Immature natural killer cell (primary cell): Measurements from ENCODE around the gene PRAMEF12. TPM values are rescaled to one million over a fixed set of nuclear protein-coding genes. Genes with fewer than 3 reads are reported as not detected.
"Not testable (repeated sequence)": the region's sequence is repeated elsewhere in the genome, so short reads cannot be mapped to it uniquely, and the experiment has no call there.

ENCODE experiments used
- DNase-seq, 3 donors: peaks; one replicate each; pipeline ENCODE4 v3.0.0; 2022; ENCODE audit warnings: mixed read lengths in 1 of 3
- H3K27ac Mint-ChIP-seq, 6 donors: one replicate each; pipeline ENCODE4 v1.8.0; 2020; ENCODE audit warnings: mixed read lengths in 6 of 6, mild to moderate bottlenecking in 5 of 6, inconsistent platforms in 4 of 6, moderate library complexity in 3 of 6
- H3K27me3 Mint-ChIP-seq, 3 donors: one replicate each; pipeline ENCODE4 v1.8.0; 2020 to 2021; ENCODE audit warnings: low read depth in 3 of 3, mild to moderate bottlenecking in 3 of 3, mixed read lengths in 3 of 3, moderate library complexity in 3 of 3, inconsistent platforms in 1 of 3
- H3K36me3 Mint-ChIP-seq, 3 donors: one replicate each; pipeline ENCODE4 v1.8.0; 2020; ENCODE audit warnings: mixed read lengths in 3 of 3, inconsistent platforms in 2 of 3, mild to moderate bottlenecking in 2 of 3
- H3K4me1 Mint-ChIP-seq, 2 donors: one replicate each; pipeline ENCODE4 v1.8.0; 2020; ENCODE audit warnings: inconsistent platforms in 2 of 2, mild to moderate bottlenecking in 2 of 2, mixed read lengths in 2 of 2, moderate library complexity in 1 of 2
- H3K4me3 Mint-ChIP-seq, 5 donors: one replicate each; pipeline ENCODE4 v1.8.0; 2020; ENCODE audit warnings: mild to moderate bottlenecking in 5 of 5, mixed read lengths in 5 of 5, inconsistent platforms in 3 of 5, moderate library complexity in 3 of 5
- H3K9me3 Mint-ChIP-seq, 6 donors: one replicate each; pipeline ENCODE4 v1.8.0; 2020; ENCODE audit warnings: mild to moderate bottlenecking in 6 of 6, mixed read lengths in 6 of 6, inconsistent platforms in 4 of 6, moderate library complexity in 3 of 6
- polyA plus RNA-seq, 3 donors: library from polyadenylated mRNA; unstranded; fragments of 300-500 nt; fragmentation: Illumina TruSeq; gene quantifications; one replicate each; pipeline ENCODE4 v1.2.3, GENCODE V29; 2021

PRAMEF12 gene
- not detected for polyA plus RNA-seq

DNA sequence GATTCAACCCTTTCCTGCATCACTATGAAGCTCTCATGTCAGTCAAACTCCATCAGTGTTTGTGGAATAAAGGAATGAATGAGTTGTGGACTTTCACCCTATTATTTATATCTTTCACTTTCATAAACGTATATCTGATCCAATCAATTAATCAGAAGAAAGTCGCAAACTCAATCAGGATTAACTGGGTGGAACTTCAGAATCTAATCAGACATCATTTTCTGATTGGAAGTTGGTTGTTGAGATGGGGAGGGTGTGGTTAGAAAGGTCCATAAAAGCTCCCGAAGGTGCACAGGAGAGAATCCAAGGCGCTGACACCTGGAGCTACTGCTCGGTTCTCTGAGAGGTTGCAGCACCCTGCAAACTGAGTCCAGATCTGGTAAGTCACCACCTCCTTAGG, at the start of gene PRAMEF12:
Gene PRAMEF12 (plus strand): TSS at position 301 of the 400 bp plus-strand sequence. CDS start 1,130 bp downstream, outside the sequence.
- DNase-seq = no peak
- peaks cover 3 to 8% (median 5%) of the 10 kb centered on the region in 3 donors for H3K27me3 Mint-ChIP-seq
- no peaks in the 10 kb centered on the region for H3K4me1 Mint-ChIP-seq
- no peaks in the 10 kb centered on the region for H3K9me3 Mint-ChIP-seq
- H3K36me3 Mint-ChIP-seq = no peaks in the 10 kb centered on the region
- no peak within 1 kb of the TSS for H3K27ac Mint-ChIP-seq
- H3K4me3 Mint-ChIP-seq = no peak within 1 kb of the TSS

- no peaks in the 10 kb centered on the region for H3K4me1 Mint-ChIP-seq
- no peak for DNase-seq
- H3K9me3 Mint-ChIP-seq = peaks cover 5 to 23% (median 15%) of the 10 kb centered on the region in 6 donors
- no peak overlapping the region for H3K27ac Mint-ChIP-seq
- H3K27me3 Mint-ChIP-seq = peaks cover 4 to 40% (median 13%) of the 10 kb centered on the region in 3 donors
- no peaks in the 10 kb centered on the region for H3K36me3 Mint-ChIP-seq
- H3K4me3 Mint-ChIP-seq = no peak overlapping the region
Observed at GRCh38 chr1:12728391-12728790, 45.1 kb upstream of the PRAMEF12 start.

GRCh38 chr1:12730156-12730555, 43.4 kb upstream of the PRAMEF12 start:
- Mint-ChIP-seq H3K36me3 (no peaks in the 10 kb centered on the region), H3K27me3 (peaks cover 6 to 47% (median 13%) of the 10 kb centered on the region in 3 donors), H3K9me3 (peaks cover 6 to 23% (median 18%) of the 10 kb centered on the region in 6 donors), H3K4me3 (no peak overlapping the region), H3K27ac (no peak overlapping the region), H3K4me1 (no peaks in the 10 kb centered on the region)
- no peak for DNase-seq

DNA sequence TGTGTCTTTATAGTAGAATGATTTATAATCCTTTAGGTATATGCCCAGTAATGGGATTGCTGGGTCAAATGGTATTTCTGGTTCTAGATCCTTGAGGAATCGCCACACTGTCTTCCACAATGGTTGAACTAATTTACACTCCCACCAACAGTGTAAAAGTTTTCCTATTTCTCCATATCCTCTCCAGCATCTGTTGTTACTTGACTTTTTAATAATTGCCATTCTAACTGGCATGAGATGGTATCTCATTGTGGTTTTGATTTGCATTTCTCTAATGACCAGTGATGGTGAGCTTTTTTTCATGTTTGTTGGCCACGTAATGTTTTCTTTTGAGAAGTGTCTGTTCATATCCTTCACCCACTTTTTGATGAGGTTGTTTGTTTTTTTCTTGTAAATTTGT, 42.5 kb upstream of the PRAMEF12 start:
- not testable (repeated sequence) for H3K4me1 Mint-ChIP-seq, H3K36me3 Mint-ChIP-seq, H3K27ac Mint-ChIP-seq, H3K4me3 Mint-ChIP-seq, DNase-seq
- Mint-ChIP-seq H3K9me3 (peaks cover 9 to 28% (median 20%) of the 10 kb centered on the region in 6 donors), H3K27me3 (peaks cover 8 to 47% (median 15%) of the 10 kb centered on the region in 3 donors)

DNA sequence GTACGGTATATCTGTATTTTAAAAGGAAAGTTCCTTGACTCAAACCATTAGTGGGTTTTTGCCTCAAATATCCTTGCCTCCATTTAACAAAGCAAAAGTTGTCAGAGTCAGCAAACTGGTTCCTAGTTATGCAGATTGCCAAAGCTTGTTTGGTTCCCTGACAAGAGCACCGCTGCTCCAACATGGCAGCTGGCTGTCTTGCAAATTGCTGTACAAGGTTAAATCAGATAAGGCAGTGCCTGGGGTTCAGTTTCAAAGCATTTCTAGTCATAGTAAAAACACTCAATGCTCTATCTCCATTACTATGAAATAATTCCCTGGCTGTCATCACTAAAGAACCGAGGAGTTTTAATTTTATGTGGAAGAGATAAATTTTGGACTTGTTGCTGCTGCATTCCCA, 38.9 kb upstream of the PRAMEF12 start:
- DNase-seq = no peak
- Mint-ChIP-seq H3K9me3 (peaks cover 12 to 40% (median 23%) of the 10 kb centered on the region in 6 donors), H3K27me3 (peaks cover 11 to 50% (median 31%) of the 10 kb centered on the region in 3 donors), H3K4me3 (no peak overlapping the region), H3K4me1 (no peaks in the 10 kb centered on the region), H3K36me3 (peaks cover 0 to 3% (median 0%) of the 10 kb centered on the region in 3 donors), H3K27ac (no peak overlapping the region)

- Mint-ChIP-seq H3K27me3 (peaks cover 7 to 23% (median 19%) of the 10 kb centered on the region in 3 donors), H3K4me1 (no peaks in the 10 kb centered on the region), H3K36me3 (peaks cover 0 to 3% (median 0%) of the 10 kb centered on the region in 3 donors), H3K9me3 (peaks cover 2 to 17% (median 5%) of the 10 kb centered on the region in 6 donors), H3K4me3 (no peak overlapping the region), H3K27ac (no peak overlapping the region)
- no peak for DNase-seq
Observed at GRCh38 chr1:12738934-12739333, 34.6 kb upstream of the PRAMEF12 start.

DNA sequence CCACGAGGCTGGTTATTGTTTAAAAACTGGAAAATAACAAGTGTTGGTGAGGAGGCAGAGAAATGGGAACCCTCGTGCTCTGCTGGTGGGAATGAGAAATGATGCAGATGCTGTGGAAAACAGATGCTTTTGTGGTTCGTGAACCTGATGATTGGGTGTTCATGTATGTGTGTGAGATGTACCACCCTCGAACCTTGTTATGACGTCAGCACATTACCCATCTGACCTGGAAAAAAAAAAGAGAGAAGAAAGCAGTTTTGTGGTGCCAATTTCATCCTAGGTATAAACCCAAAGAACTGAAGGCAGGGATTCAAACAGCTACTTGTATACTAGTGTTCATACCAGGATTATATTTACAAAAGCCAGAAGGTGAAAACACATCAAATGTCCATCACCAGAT, 33.9 kb upstream of the PRAMEF12 start:
- Mint-ChIP-seq H3K36me3 (peaks cover 0 to 3% (median 0%) of the 10 kb centered on the region in 3 donors), H3K27me3 (peaks cover 7 to 23% (median 22%) of the 10 kb centered on the region in 3 donors), H3K27ac (no peak overlapping the region), H3K9me3 (peaks cover 2 to 17% (median 5%) of the 10 kb centered on the region in 6 donors), H3K4me1 (no peaks in the 10 kb centered on the region), H3K4me3 (no peak overlapping the region)
- DNase-seq = no peak

- H3K4me3 Mint-ChIP-seq = no peak overlapping the region
- H3K27me3 Mint-ChIP-seq = peaks cover 4 to 25% (median 25%) of the 10 kb centered on the region in 3 donors
- DNase-seq = no peak
- H3K4me1 Mint-ChIP-seq = peaks cover 0 to 4% of the 10 kb centered on the region in 2 donors
- H3K27ac Mint-ChIP-seq = no peak overlapping the region
- H3K36me3 Mint-ChIP-seq = no peaks in the 10 kb centered on the region
- H3K9me3 Mint-ChIP-seq = peaks cover 0 to 4% (median 1%) of the 10 kb centered on the region in 6 donors
Observed at GRCh38 chr1:12741946-12742345, 31.6 kb upstream of the PRAMEF12 start.

DNA sequence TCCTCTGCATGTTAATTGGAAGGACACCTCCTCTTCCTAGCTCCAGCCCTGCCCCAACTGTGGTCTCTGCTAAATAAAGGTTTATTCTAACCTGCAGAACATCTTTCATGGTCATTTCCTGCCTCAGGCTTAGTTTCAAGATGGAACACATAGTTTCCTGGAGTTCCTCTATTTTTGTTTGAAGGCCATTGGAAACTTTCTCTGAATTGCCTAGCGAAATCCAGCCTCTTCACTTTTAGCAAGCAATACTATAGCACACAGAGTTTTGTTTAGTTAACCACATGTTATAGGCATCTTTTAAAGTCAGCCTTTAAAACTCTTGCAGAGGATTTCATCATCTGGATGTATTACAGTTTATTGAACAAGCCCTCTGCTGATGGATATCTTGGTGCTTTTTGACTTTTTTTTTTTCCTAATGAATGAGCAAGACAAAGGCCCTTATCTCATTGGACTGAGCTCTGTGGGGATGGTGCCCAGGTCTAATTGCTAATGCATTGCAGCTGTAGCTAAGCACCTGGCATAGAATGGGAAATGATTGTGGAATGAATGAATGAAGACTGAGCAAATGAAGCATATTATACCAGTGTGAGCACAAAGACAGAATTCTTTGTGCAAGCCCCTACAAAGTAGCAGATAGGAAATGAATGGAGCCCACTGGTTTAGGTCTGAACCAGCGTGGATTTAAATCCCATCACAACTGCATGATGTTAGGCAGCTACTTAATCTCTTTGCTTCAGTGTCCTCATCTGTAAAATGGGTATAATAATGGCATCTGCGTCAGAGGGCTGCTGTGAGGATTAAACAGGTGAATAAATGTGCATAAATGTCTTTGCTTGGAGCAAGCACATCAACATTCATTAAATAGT, 28.2 kb upstream of the PRAMEF12 start:
- Mint-ChIP-seq H3K4me3 (no peak overlapping the region), H3K27me3 (peaks cover 7 to 26% (median 17%) of the 10 kb centered on the region in 3 donors), H3K4me1 (peaks cover 0 to 4% of the 10 kb centered on the region in 2 donors), H3K9me3 (peaks cover 11 to 35% (median 29%) of the 10 kb centered on the region in 6 donors), H3K36me3 (peaks cover 7 to 11% (median 10%) of the 10 kb centered on the region in 3 donors), H3K27ac (no peak overlapping the region)
- DNase-seq = no peak

GRCh38 chr1:12745992-12746323, 27.6 kb upstream of the PRAMEF12 start, which contains the start of gene CFAP107:
CFAP107 (plus strand) TSS chr1:12746200; CDS start chr1:12746431, 231 bp downstream.
- H3K27me3 Mint-ChIP-seq = peaks cover 7 to 28% (median 17%) of the 10 kb centered on the region in 3 donors
- peaks cover 12 to 38% (median 33%) of the 10 kb centered on the region in 6 donors for H3K9me3 Mint-ChIP-seq
- no peak for DNase-seq
- H3K4me3 Mint-ChIP-seq = no peak within 1 kb of the TSS
- peaks cover 7 to 13% (median 10%) of the 10 kb centered on the region in 3 donors for H3K36me3 Mint-ChIP-seq
- H3K4me1 Mint-ChIP-seq = peaks cover 0 to 4% of the 10 kb centered on the region in 2 donors
- no peak within 1 kb of the TSS for H3K27ac Mint-ChIP-seq

DNA sequence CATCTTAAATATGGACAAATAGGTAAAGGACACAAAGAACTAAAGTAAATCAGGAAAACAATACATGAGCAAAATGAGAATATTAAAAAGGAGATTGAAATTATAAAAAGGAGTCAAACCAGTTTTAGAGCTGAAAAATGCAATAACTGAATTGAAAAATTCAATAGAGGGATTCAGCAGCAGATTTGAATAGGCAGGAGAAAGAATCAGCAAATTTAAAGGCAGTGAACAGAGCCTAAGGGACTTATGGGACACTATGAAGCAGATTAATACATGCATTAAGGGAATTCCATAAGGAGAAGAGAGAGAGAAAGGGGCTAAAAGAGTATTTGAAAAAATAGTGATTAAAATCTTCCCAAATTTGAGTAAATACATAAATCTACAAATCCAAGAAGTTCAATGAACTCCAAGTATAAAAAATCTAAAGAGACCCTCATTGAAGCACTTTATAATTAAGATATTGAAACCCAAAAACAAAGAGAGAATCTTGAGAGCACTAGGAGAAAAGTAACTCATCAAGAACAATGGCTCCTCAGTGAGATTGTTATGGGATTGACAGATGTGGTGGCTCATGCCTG, 24.7 kb upstream of the PRAMEF12 start:
- Mint-ChIP-seq H3K27ac (no peak overlapping the region), H3K36me3 (peaks cover 7 to 13% (median 10%) of the 10 kb centered on the region in 3 donors), H3K4me3 (no peak overlapping the region), H3K9me3 (peaks cover 12 to 38% (median 33%) of the 10 kb centered on the region in 6 donors), H3K27me3 (peaks cover 7 to 32% (median 15%) of the 10 kb centered on the region in 3 donors), H3K4me1 (peaks cover 0 to 4% of the 10 kb centered on the region in 2 donors)
- no peak for DNase-seq

GRCh38 chr1:12754738-12755137, 18.8 kb upstream of the PRAMEF12 start:
- Mint-ChIP-seq H3K36me3 (peaks cover 0 to 3% (median 0%) of the 10 kb centered on the region in 3 donors), H3K4me3 (no peak overlapping the region), H3K27me3 (peaks cover 4 to 14% (median 6%) of the 10 kb centered on the region in 3 donors), H3K27ac (no peak overlapping the region), H3K9me3 (peaks cover 8 to 11% (median 9%) of the 10 kb centered on the region in 6 donors), H3K4me1 (no peaks in the 10 kb centered on the region)
- DNase-seq = no peak

DNA sequence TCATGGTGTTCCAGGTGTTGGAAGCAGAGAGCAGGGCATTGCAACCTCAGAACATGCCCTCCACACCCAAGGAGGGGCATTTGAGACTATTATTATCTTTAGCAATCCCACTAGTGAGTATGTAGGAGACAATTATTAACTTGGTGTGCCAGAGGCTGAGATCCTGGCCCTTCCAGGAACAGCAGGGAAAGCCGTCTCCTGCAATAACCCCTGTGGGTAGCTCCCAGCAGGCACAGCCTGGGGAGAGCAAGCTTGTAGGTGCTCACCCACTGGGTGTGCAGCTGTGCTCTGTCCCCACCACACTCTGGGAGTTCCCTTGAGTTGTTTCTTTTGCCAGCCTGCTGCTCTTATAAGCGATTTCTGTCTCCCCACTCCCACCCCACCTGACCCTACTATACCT, 17.3 kb upstream of the PRAMEF12 start:
- Mint-ChIP-seq H3K4me3 (no peak overlapping the region), H3K27ac (no peak overlapping the region), H3K36me3 (no peaks in the 10 kb centered on the region), H3K4me1 (no peaks in the 10 kb centered on the region), H3K27me3 (peaks cover 8 to 12% (median 8%) of the 10 kb centered on the region in 3 donors), H3K9me3 (peaks cover 0 to 3% (median 0%) of the 10 kb centered on the region in 6 donors)
- no peak for DNase-seq
